H1 (cell line): ENCODE measurements around the gene TBCD. TPM values are rescaled to one million over a fixed set of nuclear protein-coding genes. Genes with fewer than 3 reads are reported as not detected.

Source experiments
- CTCF ChIA-PET: fragments of 300-600 bp; sonication (Branson Sonifier 250); formaldehyde crosslinking; loops from one replicate; lab custom pipeline; 2021; ENCODE audit not compliant: partially characterized antibody; lab: Charles Lee
- POLR2A ChIA-PET: fragments of 300-600 bp; sonication (Branson Sonifier 250); formaldehyde crosslinking; loops from one replicate; lab custom pipeline; 2021; ENCODE audit warnings: inconsistent platforms; ENCODE audit not compliant: partially characterized antibody; lab: Charles Lee
- DNase-seq, 2 experiments: peaks; one replicate each; pipeline versions ENCODE4 v3.0.0 to v3.0.0-alpha.2; 2010 to 2022; ENCODE audit warnings: low spot score in 2 of 2, low read depth in 1 of 2, mixed read lengths in 1 of 2
- FAIRE-seq: peaks from 2 replicates; lab custom pipeline; 2011; peaks lifted over from hg19 to GRCh38; lab: Jason Lieb, UNC
- H2AFZ ChIP-seq: 2 replicates; pipeline ENCODE4 v1.8.1; 2012; ENCODE audit warnings: low read length, inconsistent platforms
- H2AK5ac ChIP-seq: 2 replicates; pipeline ENCODE4 v1.6.1; 2013; ENCODE audit warnings: low read depth, low read length
- H2BK120ac ChIP-seq: replicated peaks from 2 replicates; pipeline ENCODE3; 2013; ENCODE audit warnings: low read depth, low read length, inconsistent platforms
- H2BK12ac ChIP-seq: 2 replicates; pipeline ENCODE4 v1.6.1; 2013; ENCODE audit warnings: low read depth, low read length
- H2BK15ac ChIP-seq: 2 replicates; pipeline ENCODE4 v1.6.1; 2013; ENCODE audit warnings: low read length
- H2BK20ac ChIP-seq: 2 replicates; pipeline ENCODE4 v1.6.1; 2013; ENCODE audit warnings: low read length
- H2BK5ac ChIP-seq: 2 replicates; pipeline ENCODE4 v1.6.1; 2013; ENCODE audit warnings: low read depth, low read length
- H3K14ac ChIP-seq: 2 replicates; pipeline ENCODE4 v1.6.1; 2013; ENCODE audit warnings: inconsistent platforms; ENCODE audit not compliant: insufficient read length
- H3K18ac ChIP-seq: 2 replicates; pipeline ENCODE4 v1.6.1; 2013; ENCODE audit warnings: low read length; ENCODE audit errors: extremely low read depth
- H3K23ac ChIP-seq: 2 replicates; pipeline ENCODE4 v1.6.1; 2013; ENCODE audit warnings: inconsistent platforms; ENCODE audit not compliant: insufficient read length
- H3K23me2 ChIP-seq: 2 replicates; pipeline ENCODE4 v1.6.1; 2013; ENCODE audit warnings: low read depth, low read length
- H3K27ac ChIP-seq: 2 replicates; pipeline ENCODE4 v1.6.1; 2011; ENCODE audit warnings: low read depth, low read length, inconsistent platforms
- H3K27me3 ChIP-seq, 4 experiments: replicated peaks in 1 of 4; 1 replicate in 1 of 4; 2 replicates in 3 of 4; pipeline versions ENCODE4 v1.6.1 to v1.8.1; 2011 to 2013; ENCODE audit warnings: low read length in 3 of 4, mild to moderate bottlenecking in 3 of 4, inconsistent platforms in 2 of 4, mixed read lengths in 2 of 4, moderate library complexity in 1 of 4; ENCODE audit not compliant: control insufficient read depth in 3 of 4, insufficient read depth in 3 of 4; ENCODE audit errors: extremely low read depth in 1 of 4
- H3K36me3 ChIP-seq, 4 experiments: 2 replicates each; pipeline versions ENCODE4 v1.6.1 to v1.8.1; 2011 to 2013; ENCODE audit warnings: mild to moderate bottlenecking in 4 of 4, low read length in 3 of 4, moderate library complexity in 2 of 4, control low read depth in 1 of 4, inconsistent platforms in 1 of 4; ENCODE audit not compliant: insufficient read depth in 4 of 4, control insufficient read depth in 2 of 4
- H3K4ac ChIP-seq: replicated peaks from 2 replicates; pipeline ENCODE3; 2013; ENCODE audit warnings: low read length, low read depth, mixed read lengths, inconsistent platforms; ENCODE audit not compliant: insufficient read length
- H3K4me1 ChIP-seq, 4 experiments: replicated peaks in 1 of 4; 1 replicate in 1 of 4; 2 replicates in 3 of 4; pipeline versions ENCODE4 v1.6.1 to v1.8.1; 2011 to 2013; ENCODE audit warnings: low read length in 3 of 4, inconsistent platforms in 2 of 4, mixed read lengths in 1 of 4; ENCODE audit not compliant: insufficient read depth in 4 of 4, control insufficient read depth in 3 of 4
- H3K4me2 ChIP-seq, 2 experiments: 2 replicates each; pipeline versions ENCODE4 v1.6.1 to v1.8.1; 2011 to 2013; ENCODE audit warnings: low read depth in 2 of 2, low read length in 2 of 2, control low read depth in 1 of 2, inconsistent platforms in 1 of 2, mild to moderate bottlenecking in 1 of 2; ENCODE audit not compliant: insufficient read depth in 1 of 2
- H3K4me3 ChIP-seq, 4 experiments: fragments of 200-600, 300-600 bp in 1 of 4; sonication (generic), shearing (Covaris generic), sonication (Bioruptor Twin) in 1 of 4; 2 replicates each; pipeline versions ENCODE4 v1.5.1 to v1.8.1; 2011 to 2016; ENCODE audit warnings: low read length in 4 of 4, low read depth in 3 of 4, control low read depth in 2 of 4, inconsistent platforms in 2 of 4, mild to moderate bottlenecking in 2 of 4, mixed read lengths in 1 of 4, moderate library complexity in 1 of 4; ENCODE audit not compliant: insufficient read depth in 2 of 4; ENCODE audit errors: extremely low read depth in 1 of 4
- H3K56ac ChIP-seq: replicated peaks from 2 replicates; pipeline ENCODE3; 2013; ENCODE audit warnings: low read depth, mild to moderate bottlenecking, mixed read lengths, low read length, inconsistent platforms; ENCODE audit not compliant: insufficient read length
- H3K79me1 ChIP-seq: 2 replicates; pipeline ENCODE4 v1.6.1; 2013; ENCODE audit warnings: low read depth, low read length, control low read depth
- H3K79me2 ChIP-seq, 2 experiments: 2 replicates each; pipeline versions ENCODE4 v1.6.1 to v1.8.1; 2012 to 2013; ENCODE audit warnings: low read length in 2 of 2, mild to moderate bottlenecking in 2 of 2, inconsistent platforms in 1 of 2; ENCODE audit not compliant: insufficient read depth in 2 of 2, control insufficient read depth in 1 of 2
- H3K9ac ChIP-seq, 4 experiments: replicated peaks in 1 of 4; 1 replicate in 1 of 4; 2 replicates in 3 of 4; pipeline versions ENCODE4 v1.6.1 to v1.8.1; 2011 to 2013; ENCODE audit warnings: low read depth in 3 of 4, low read length in 3 of 4, control low read depth in 2 of 4, mild to moderate bottlenecking in 2 of 4, moderate library complexity in 2 of 4, inconsistent platforms in 1 of 4; ENCODE audit errors: extremely low read depth in 1 of 4
- H3K9me3 ChIP-seq, 2 experiments: 2 replicates each; pipeline versions ENCODE4 v1.6.1 to v1.8.1; 2012 to 2013; ENCODE audit warnings: mild to moderate bottlenecking in 2 of 2, moderate library complexity in 2 of 2, control low read depth in 1 of 2, inconsistent platforms in 1 of 2, low read depth in 1 of 2, low read length in 1 of 2, mixed read lengths in 1 of 2; ENCODE audit not compliant: insufficient read depth in 2 of 2
- H4K20me1 ChIP-seq, 2 experiments: replicated peaks in 1 of 2; 2 replicates each; pipeline versions ENCODE3 to v1.8.1; 2011 to 2013; ENCODE audit warnings: inconsistent platforms in 2 of 2, low read length in 2 of 2, mild to moderate bottlenecking in 1 of 2; ENCODE audit not compliant: insufficient read depth in 2 of 2, control insufficient read depth in 1 of 2
- H4K5ac ChIP-seq: 2 replicates; pipeline ENCODE4 v1.6.1; 2013; ENCODE audit warnings: low read length, low read depth, mixed read lengths, inconsistent platforms; ENCODE audit not compliant: insufficient read length
- H4K8ac ChIP-seq: 2 replicates; pipeline ENCODE4 v1.8.0; 2013; ENCODE audit warnings: mild to moderate bottlenecking, moderate library complexity, low read length, inconsistent platforms; ENCODE audit not compliant: insufficient read depth; ENCODE audit errors: extremely low read depth
- H4K91ac ChIP-seq: replicated peaks from 2 replicates; pipeline ENCODE3; 2013; ENCODE audit warnings: low read length, mixed read lengths, inconsistent platforms; ENCODE audit not compliant: insufficient read length
- FOSL1 ChIP-seq: IDR thresholded peaks from 2 replicates; pipeline ENCODE4 v1.6.1; 2011; ENCODE audit warnings: mild to moderate bottlenecking, low read depth, low read length, moderate library complexity; ENCODE audit not compliant: insufficient read depth
- HDAC6 ChIP-seq: IDR thresholded peaks from one replicate; pipeline ENCODE4 v1.7.1; 2012; ENCODE audit warnings: low read depth, mild to moderate bottlenecking, inconsistent platforms, low read length, moderate library complexity
- KDM1A ChIP-seq: fragments of 200-600, 300-600 bp; sonication (generic); IDR thresholded peaks from 2 replicates; pipeline ENCODE4 v1.7.1; 2016; ENCODE audit warnings: mild to moderate bottlenecking, low read length, borderline replicate concordance
- RXRA ChIP-seq: IDR thresholded peaks from 2 replicates; pipeline ENCODE4 v1.6.1; 2011; ENCODE audit warnings: low read depth, mild to moderate bottlenecking, low read length, moderate library complexity; ENCODE audit not compliant: insufficient read depth
- SAP30 ChIP-seq: fragments of 300-600 bp; sonication (generic); IDR thresholded peaks from 2 replicates; pipeline ENCODE4 v1.7.1; 2012; ENCODE audit warnings: low read length, moderate library complexity, mild to moderate bottlenecking, inconsistent platforms; ENCODE audit not compliant: insufficient read depth, insufficient replicate concordance
- SP1 ChIP-seq: IDR thresholded peaks from 2 replicates; pipeline ENCODE4 v1.6.1; 2011; ENCODE audit warnings: low read depth, low read length
- SRF ChIP-seq: IDR thresholded peaks from 2 replicates; pipeline ENCODE4 v1.6.1; 2011; ENCODE audit warnings: mild to moderate bottlenecking, low read depth, low read length, moderate library complexity
- TCF12 ChIP-seq: IDR thresholded peaks from 2 replicates; pipeline ENCODE4 v1.6.1; 2011; ENCODE audit warnings: low read depth, mild to moderate bottlenecking, low read length
- WGBS, 2 experiments: shearing (Covaris generic) in 1 of 2; methylation state at CpG; one replicate each; pipeline versions ENCODE4 v1.1.6 to v1.1.7; 2013 to 2015; ENCODE audit warnings: low lambda C conversion rate in 2 of 2, mixed read lengths in 2 of 2, inconsistent platforms in 1 of 2, low coverage in 1 of 2, missing lambda C conversion rate in 1 of 2; ENCODE audit not compliant: insufficient replicate concordance in 2 of 2, insufficient coverage in 1 of 2, insufficient read length in 1 of 2; ENCODE audit errors: extremely low coverage in 1 of 2, missing lambda C conversion rate in 1 of 2; 5-methylcytosine and 5-hydroxymethylcytosine counted together
- polyA plus RNA-seq, 7 experiments: library from polyadenylated mRNA; depleted of rRNA in 3 of 7; stranded (reverse) in 5 of 7; unstranded in 2 of 7; fragments of >200 nt in 5 of 7; fragments of 200-250 nt in 2 of 7; gene quantifications; 1 replicate in 5 of 7; 2 replicates in 1 of 7; 4 replicates in 1 of 7; pipeline versions ENCODE4 v1.2.1 to v1.2.3, GENCODE V29; 2011 to 2013; ENCODE audit warnings: missing spikeins in 2 of 7, mixed read lengths in 2 of 7
- total RNA-seq: library from RNA; stranded (reverse); fragmentation: NEBNext Ultra II Directional; extraction: Animal tissue kit (Norgen Biotek cat#: 25700); gene quantifications from 2 replicates; pipeline ENCODE4 v1.2.1, GENCODE V29; 2021

The TBCD gene
- total and polyA plus RNA-seq, 2 of the 8 experiments (the other 6 are each of a cell fraction or from before 2014, with no cell fraction given): 118 to 162 TPM

- CTCF ChIA-PET: no interaction called here
- no peak overlapping the region for H4K5ac ChIP-seq
- no peaks in the 10 kb centered on the region for H3K27me3 ChIP-seq
- H3K79me2 ChIP-seq: no peaks in the 10 kb centered on the region
- H3K9ac ChIP-seq: no peak overlapping the region
- H2BK5ac ChIP-seq: no peak overlapping the region
- no peak overlapping the region for H2AK5ac ChIP-seq
- H3K23me2 ChIP-seq: no peaks in the 10 kb centered on the region
- H3K4me1 ChIP-seq: no peaks in the 10 kb centered on the region
- DNase-seq: no peak
- H3K18ac ChIP-seq: no peak overlapping the region
- H3K4me2 ChIP-seq: no peak overlapping the region
- H4K8ac ChIP-seq: no peak overlapping the region
- H3K27ac ChIP-seq: no peak overlapping the region
- peaks cover 17 to 33% of the 10 kb centered on the region in 2 experiments; a peak in 3 of 4 replicates for H3K9me3 ChIP-seq
- no peak overlapping the region for H2BK120ac ChIP-seq
- WGBS, 2 experiments: 85% methylated on average over 9 of the region's 26 CpGs; no CpG with 5 or more reads in 1 of the 2 experiments
- H3K56ac ChIP-seq: no peak overlapping the region
- no peak for FAIRE-seq
- no peaks in the 10 kb centered on the region for H4K20me1 ChIP-seq
- no peak overlapping the region for H2AFZ ChIP-seq
- no peak overlapping the region for H2BK15ac ChIP-seq
- TF ChIP-seq HDAC6 (no peak), KDM1A (no peak), RXRA (no peak), SP1 (no peak), TCF12 (no peak), FOSL1 (no peak), SRF (no peak), SAP30 (no peak)
- TF ChIP-seq, all 59 proteins: peak for 0
- POLR2A ChIA-PET: no interaction called here
- H3K23ac ChIP-seq: no peak overlapping the region
- no peaks in the 10 kb centered on the region; the same call in none of the 2 replicates for H3K79me1 ChIP-seq
- no peak overlapping the region for H3K14ac ChIP-seq
- H3K4ac ChIP-seq: no peak overlapping the region
- no peak overlapping the region for H4K91ac ChIP-seq
- H2BK20ac ChIP-seq: no peak overlapping the region
- H3K36me3 ChIP-seq: peaks cover 3 to 59% (median 37%) of the 10 kb centered on the region in 4 experiments; a peak in 6 of 8 replicates
- no peak overlapping the region for H3K4me3 ChIP-seq
- H2BK12ac ChIP-seq: no peak overlapping the region
These were observed 187.2 kb downstream of the TBCD start for GRCh38 chr17:82938873-82939620.
